GM12874 (cell line): ENCODE results near the gene SIPA1L2.

Source experiments
- TF ChIP-seq, protein P1 (sequence below): IDR thresholded peaks from 2 replicates; pipeline ENCODE4 v1.5.1; 2011; ENCODE audit warnings: low read depth, mild to moderate bottlenecking, control low read depth, low read length, moderate library complexity; ENCODE audit not compliant: insufficient read depth

SIPA1L2 gene

GRCh38 chr1:232599178-232600041 is 30.5 kb downstream of the SIPA1L2 start:
- TF ChIP-seq, protein P1, sequence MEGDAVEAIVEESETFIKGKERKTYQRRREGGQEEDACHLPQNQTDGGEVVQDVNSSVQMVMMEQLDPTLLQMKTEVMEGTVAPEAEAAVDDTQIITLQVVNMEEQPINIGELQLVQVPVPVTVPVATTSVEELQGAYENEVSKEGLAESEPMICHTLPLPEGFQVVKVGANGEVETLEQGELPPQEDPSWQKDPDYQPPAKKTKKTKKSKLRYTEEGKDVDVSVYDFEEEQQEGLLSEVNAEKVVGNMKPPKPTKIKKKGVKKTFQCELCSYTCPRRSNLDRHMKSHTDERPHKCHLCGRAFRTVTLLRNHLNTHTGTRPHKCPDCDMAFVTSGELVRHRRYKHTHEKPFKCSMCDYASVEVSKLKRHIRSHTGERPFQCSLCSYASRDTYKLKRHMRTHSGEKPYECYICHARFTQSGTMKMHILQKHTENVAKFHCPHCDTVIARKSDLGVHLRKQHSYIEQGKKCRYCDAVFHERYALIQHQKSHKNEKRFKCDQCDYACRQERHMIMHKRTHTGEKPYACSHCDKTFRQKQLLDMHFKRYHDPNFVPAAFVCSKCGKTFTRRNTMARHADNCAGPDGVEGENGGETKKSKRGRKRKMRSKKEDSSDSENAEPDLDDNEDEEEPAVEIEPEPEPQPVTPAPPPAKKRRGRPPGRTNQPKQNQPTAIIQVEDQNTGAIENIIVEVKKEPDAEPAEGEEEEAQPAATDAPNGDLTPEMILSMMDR = no peak

DNA sequence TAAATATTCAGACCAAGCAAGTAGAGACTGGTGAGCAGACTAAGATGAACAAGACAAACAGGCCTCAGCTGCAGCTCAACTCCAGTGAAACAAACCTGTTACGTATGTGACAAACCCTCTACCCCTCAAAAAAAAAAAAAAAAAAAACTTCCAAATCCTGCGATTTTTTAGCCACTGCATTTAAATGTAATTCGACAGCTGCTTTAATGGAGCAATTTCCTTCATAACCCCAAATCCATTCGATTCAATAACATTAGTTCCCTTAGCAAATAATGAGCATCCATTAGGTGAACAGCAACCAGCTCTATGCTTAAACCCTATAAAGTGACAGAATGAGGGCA is 31.1 kb downstream of the SIPA1L2 start:
- TF ChIP-seq, protein P1 = no peak

- TF ChIP-seq, protein P1 = no peak
These were observed 31.8 kb downstream of the SIPA1L2 start for GRCh38 chr1:232598133-232598532.

GRCh38 chr1:232597721-232598120 is 32.2 kb downstream of the SIPA1L2 start:
- TF ChIP-seq, protein P1 = no peak

DNA sequence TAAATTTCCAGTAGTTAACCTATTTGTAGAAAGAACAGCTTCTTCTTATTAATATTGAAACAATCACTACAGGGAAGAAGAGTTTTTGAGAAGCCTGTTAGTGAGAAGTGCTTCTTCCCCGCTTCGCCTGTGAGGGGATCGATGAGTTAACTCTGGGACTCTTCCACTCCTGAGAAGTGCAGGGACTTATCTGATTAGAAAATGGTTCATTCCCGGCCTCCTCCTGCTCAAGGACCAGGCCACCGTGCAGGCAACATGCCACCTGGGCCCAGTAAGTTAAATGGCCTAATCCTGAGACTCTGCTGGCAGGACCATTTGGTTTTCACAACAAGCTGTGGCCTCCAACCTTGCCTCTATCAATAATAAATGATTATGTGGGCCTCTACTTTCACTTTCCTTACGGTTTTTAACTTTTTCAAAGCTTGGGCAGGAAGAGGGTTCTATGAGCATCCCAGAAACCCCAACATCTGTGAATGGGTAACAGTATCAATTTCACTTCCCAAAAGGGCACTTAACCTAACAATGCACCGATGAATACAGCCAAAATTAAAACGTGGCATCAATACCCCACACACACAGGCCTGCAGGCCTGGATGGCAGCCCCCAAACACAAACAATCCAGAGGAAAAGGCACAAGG is 33.1 kb downstream of the SIPA1L2 start:
- TF ChIP-seq, protein P1 = no peak

DNA sequence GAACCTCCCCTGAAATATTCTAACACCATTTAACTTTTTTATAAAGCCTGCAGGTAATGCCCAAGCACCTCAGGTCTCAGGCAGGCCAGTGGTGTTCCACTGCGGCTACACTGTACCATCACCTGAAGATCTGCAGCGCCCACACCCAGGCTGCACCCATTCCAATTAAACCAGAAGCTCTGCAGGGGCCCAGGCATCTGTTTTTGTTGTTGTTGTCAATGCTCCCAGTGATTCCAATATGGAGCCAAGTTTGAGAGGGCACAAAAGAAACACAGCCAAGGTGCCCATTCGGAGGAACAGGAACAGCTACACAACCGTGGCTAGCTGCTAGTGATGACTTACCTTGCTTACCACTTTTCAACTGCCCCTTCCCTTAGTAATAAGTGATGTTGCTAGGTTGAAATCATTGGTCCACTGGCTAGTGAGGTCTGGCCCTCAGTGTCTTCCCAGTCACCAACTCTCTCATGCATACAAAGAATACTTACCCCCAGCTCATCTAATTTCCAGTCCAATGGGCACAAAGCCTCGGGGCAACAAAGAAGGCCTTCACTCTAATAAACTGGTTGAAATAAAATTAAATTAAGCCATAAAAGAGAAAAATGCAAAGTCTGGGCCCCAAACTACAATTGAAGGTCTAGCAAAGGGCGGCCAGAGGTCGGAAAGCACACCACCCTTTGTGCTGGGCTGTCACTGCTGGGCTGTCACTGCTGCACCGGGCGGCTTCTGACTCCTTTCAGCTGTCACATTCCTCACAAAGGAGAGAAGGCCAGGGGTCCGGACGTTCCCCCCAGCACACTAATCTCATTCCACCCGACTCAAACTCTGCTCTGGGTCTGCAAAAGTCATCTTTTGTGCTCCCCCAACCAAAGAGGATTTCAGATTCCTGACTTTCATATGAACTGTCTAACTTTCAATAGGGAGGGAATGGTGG is 34.9 kb downstream of the SIPA1L2 start:
- TF ChIP-seq, protein P1 = no peak

DNA sequence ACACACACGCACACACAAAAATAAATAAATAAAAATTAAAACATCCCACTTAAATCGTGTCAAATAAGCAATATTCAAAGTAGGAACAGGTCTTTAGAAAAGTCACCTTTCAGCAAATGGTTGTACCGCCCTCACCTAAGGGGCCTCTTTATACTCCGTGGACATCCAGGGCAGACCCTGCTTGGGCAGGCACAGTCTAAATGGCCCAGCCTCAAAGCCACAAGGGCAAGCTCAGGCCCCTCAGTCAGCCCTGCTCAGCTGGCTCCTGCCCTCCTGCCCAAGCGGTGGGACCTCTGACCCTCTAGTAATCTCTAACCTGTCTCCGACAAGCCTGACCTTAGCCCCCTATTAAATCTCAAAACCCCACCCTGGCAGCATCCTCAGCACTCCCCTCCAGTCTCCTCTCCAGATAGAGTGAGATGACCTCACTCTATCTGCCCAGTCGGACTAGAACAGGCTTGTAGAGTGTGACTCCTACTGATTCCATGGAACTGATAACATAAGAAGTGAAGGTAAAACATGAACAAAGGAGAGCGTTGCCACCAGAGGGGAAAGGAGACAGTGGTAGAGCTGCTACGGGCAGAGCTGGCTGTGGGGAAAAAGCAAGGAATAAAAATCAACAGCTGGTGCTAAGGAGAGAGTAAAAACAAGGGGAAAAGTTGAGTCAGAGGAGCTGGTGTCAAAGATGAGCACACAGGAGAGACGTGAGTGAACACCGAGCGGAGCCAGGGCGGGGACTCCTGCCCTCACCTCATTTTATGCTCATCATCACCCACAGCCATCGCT is 36.0 kb downstream of the SIPA1L2 start:
- TF ChIP-seq, protein P1 = no peak
